H1 (cell line): ENCODE measurements around the gene TMEM181. TPM values are rescaled to one million over a fixed set of nuclear protein-coding genes. Genes with fewer than 3 reads are reported as not detected.
A peak's percentile ranks its signal among the peaks of the same experiment; 100 is the strongest.

ENCODE experiments used
- CTCF ChIA-PET: fragments of 300-600 bp; sonication (Branson Sonifier 250); formaldehyde crosslinking; loops from one replicate; lab custom pipeline; 2021; ENCODE audit not compliant: partially characterized antibody; lab: Charles Lee
- POLR2A ChIA-PET: fragments of 300-600 bp; sonication (Branson Sonifier 250); formaldehyde crosslinking; loops from one replicate; lab custom pipeline; 2021; ENCODE audit warnings: inconsistent platforms; ENCODE audit not compliant: partially characterized antibody; lab: Charles Lee
- DNase-seq, 2 experiments: peaks; one replicate each; pipeline versions ENCODE4 v3.0.0 to v3.0.0-alpha.2; 2010 to 2022; ENCODE audit warnings: low spot score in 2 of 2, low read depth in 1 of 2, mixed read lengths in 1 of 2
- FAIRE-seq: peaks from 2 replicates; lab custom pipeline; 2011; peaks lifted over from hg19 to GRCh38; lab: Jason Lieb, UNC
- H2AFZ ChIP-seq: 2 replicates; pipeline ENCODE4 v1.8.1; 2012; ENCODE audit warnings: low read length, inconsistent platforms
- H2AK5ac ChIP-seq: 2 replicates; pipeline ENCODE4 v1.6.1; 2013; ENCODE audit warnings: low read depth, low read length
- H2BK120ac ChIP-seq: replicated peaks from 2 replicates; pipeline ENCODE3; 2013; ENCODE audit warnings: low read depth, low read length, inconsistent platforms
- H2BK12ac ChIP-seq: 2 replicates; pipeline ENCODE4 v1.6.1; 2013; ENCODE audit warnings: low read depth, low read length
- H2BK15ac ChIP-seq: 2 replicates; pipeline ENCODE4 v1.6.1; 2013; ENCODE audit warnings: low read length
- H2BK20ac ChIP-seq: 2 replicates; pipeline ENCODE4 v1.6.1; 2013; ENCODE audit warnings: low read length
- H2BK5ac ChIP-seq: 2 replicates; pipeline ENCODE4 v1.6.1; 2013; ENCODE audit warnings: low read depth, low read length
- H3K14ac ChIP-seq: 2 replicates; pipeline ENCODE4 v1.6.1; 2013; ENCODE audit warnings: inconsistent platforms; ENCODE audit not compliant: insufficient read length
- H3K18ac ChIP-seq: 2 replicates; pipeline ENCODE4 v1.6.1; 2013; ENCODE audit warnings: low read length; ENCODE audit errors: extremely low read depth
- H3K23ac ChIP-seq: 2 replicates; pipeline ENCODE4 v1.6.1; 2013; ENCODE audit warnings: inconsistent platforms; ENCODE audit not compliant: insufficient read length
- H3K23me2 ChIP-seq: 2 replicates; pipeline ENCODE4 v1.6.1; 2013; ENCODE audit warnings: low read depth, low read length
- H3K27ac ChIP-seq: 2 replicates; pipeline ENCODE4 v1.6.1; 2011; ENCODE audit warnings: low read depth, low read length, inconsistent platforms
- H3K27me3 ChIP-seq, 4 experiments: replicated peaks in 1 of 4; 1 replicate in 1 of 4; 2 replicates in 3 of 4; pipeline versions ENCODE4 v1.6.1 to v1.8.1; 2011 to 2013; ENCODE audit warnings: low read length in 3 of 4, mild to moderate bottlenecking in 3 of 4, inconsistent platforms in 2 of 4, mixed read lengths in 2 of 4, moderate library complexity in 1 of 4; ENCODE audit not compliant: control insufficient read depth in 3 of 4, insufficient read depth in 3 of 4; ENCODE audit errors: extremely low read depth in 1 of 4
- H3K36me3 ChIP-seq, 4 experiments: 2 replicates each; pipeline versions ENCODE4 v1.6.1 to v1.8.1; 2011 to 2013; ENCODE audit warnings: mild to moderate bottlenecking in 4 of 4, low read length in 3 of 4, moderate library complexity in 2 of 4, control low read depth in 1 of 4, inconsistent platforms in 1 of 4; ENCODE audit not compliant: insufficient read depth in 4 of 4, control insufficient read depth in 2 of 4
- H3K4ac ChIP-seq: replicated peaks from 2 replicates; pipeline ENCODE3; 2013; ENCODE audit warnings: low read length, low read depth, mixed read lengths, inconsistent platforms; ENCODE audit not compliant: insufficient read length
- H3K4me1 ChIP-seq, 4 experiments: replicated peaks in 1 of 4; 1 replicate in 1 of 4; 2 replicates in 3 of 4; pipeline versions ENCODE4 v1.6.1 to v1.8.1; 2011 to 2013; ENCODE audit warnings: low read length in 3 of 4, inconsistent platforms in 2 of 4, mixed read lengths in 1 of 4; ENCODE audit not compliant: insufficient read depth in 4 of 4, control insufficient read depth in 3 of 4
- H3K4me2 ChIP-seq, 2 experiments: 2 replicates each; pipeline versions ENCODE4 v1.6.1 to v1.8.1; 2011 to 2013; ENCODE audit warnings: low read depth in 2 of 2, low read length in 2 of 2, control low read depth in 1 of 2, inconsistent platforms in 1 of 2, mild to moderate bottlenecking in 1 of 2; ENCODE audit not compliant: insufficient read depth in 1 of 2
- H3K4me3 ChIP-seq, 4 experiments: fragments of 200-600, 300-600 bp in 1 of 4; sonication (generic), shearing (Covaris generic), sonication (Bioruptor Twin) in 1 of 4; 2 replicates each; pipeline versions ENCODE4 v1.5.1 to v1.8.1; 2011 to 2016; ENCODE audit warnings: low read length in 4 of 4, low read depth in 3 of 4, control low read depth in 2 of 4, inconsistent platforms in 2 of 4, mild to moderate bottlenecking in 2 of 4, mixed read lengths in 1 of 4, moderate library complexity in 1 of 4; ENCODE audit not compliant: insufficient read depth in 2 of 4; ENCODE audit errors: extremely low read depth in 1 of 4
- H3K56ac ChIP-seq: replicated peaks from 2 replicates; pipeline ENCODE3; 2013; ENCODE audit warnings: low read depth, mild to moderate bottlenecking, mixed read lengths, low read length, inconsistent platforms; ENCODE audit not compliant: insufficient read length
- H3K79me1 ChIP-seq: 2 replicates; pipeline ENCODE4 v1.6.1; 2013; ENCODE audit warnings: low read depth, low read length, control low read depth
- H3K79me2 ChIP-seq, 2 experiments: 2 replicates each; pipeline versions ENCODE4 v1.6.1 to v1.8.1; 2012 to 2013; ENCODE audit warnings: low read length in 2 of 2, mild to moderate bottlenecking in 2 of 2, inconsistent platforms in 1 of 2; ENCODE audit not compliant: insufficient read depth in 2 of 2, control insufficient read depth in 1 of 2
- H3K9ac ChIP-seq, 4 experiments: replicated peaks in 1 of 4; 1 replicate in 1 of 4; 2 replicates in 3 of 4; pipeline versions ENCODE4 v1.6.1 to v1.8.1; 2011 to 2013; ENCODE audit warnings: low read depth in 3 of 4, low read length in 3 of 4, control low read depth in 2 of 4, mild to moderate bottlenecking in 2 of 4, moderate library complexity in 2 of 4, inconsistent platforms in 1 of 4; ENCODE audit errors: extremely low read depth in 1 of 4
- H3K9me3 ChIP-seq, 2 experiments: 2 replicates each; pipeline versions ENCODE4 v1.6.1 to v1.8.1; 2012 to 2013; ENCODE audit warnings: mild to moderate bottlenecking in 2 of 2, moderate library complexity in 2 of 2, control low read depth in 1 of 2, inconsistent platforms in 1 of 2, low read depth in 1 of 2, low read length in 1 of 2, mixed read lengths in 1 of 2; ENCODE audit not compliant: insufficient read depth in 2 of 2
- H4K20me1 ChIP-seq, 2 experiments: replicated peaks in 1 of 2; 2 replicates each; pipeline versions ENCODE3 to v1.8.1; 2011 to 2013; ENCODE audit warnings: inconsistent platforms in 2 of 2, low read length in 2 of 2, mild to moderate bottlenecking in 1 of 2; ENCODE audit not compliant: insufficient read depth in 2 of 2, control insufficient read depth in 1 of 2
- H4K5ac ChIP-seq: 2 replicates; pipeline ENCODE4 v1.6.1; 2013; ENCODE audit warnings: low read length, low read depth, mixed read lengths, inconsistent platforms; ENCODE audit not compliant: insufficient read length
- H4K8ac ChIP-seq: 2 replicates; pipeline ENCODE4 v1.8.0; 2013; ENCODE audit warnings: mild to moderate bottlenecking, moderate library complexity, low read length, inconsistent platforms; ENCODE audit not compliant: insufficient read depth; ENCODE audit errors: extremely low read depth
- H4K91ac ChIP-seq: replicated peaks from 2 replicates; pipeline ENCODE3; 2013; ENCODE audit warnings: low read length, mixed read lengths, inconsistent platforms; ENCODE audit not compliant: insufficient read length
- CHD1 ChIP-seq: IDR thresholded peaks from 2 replicates; pipeline ENCODE4 v1.6.1; 2012; ENCODE audit warnings: low read depth, low read length, improper control_type of control experiment
- CREB1 ChIP-seq: IDR thresholded peaks from 2 replicates; pipeline ENCODE4 v1.6.1; 2012; ENCODE audit warnings: inconsistent platforms
- KDM1A ChIP-seq: fragments of 200-600, 300-600 bp; sonication (generic); IDR thresholded peaks from 2 replicates; pipeline ENCODE4 v1.7.1; 2016; ENCODE audit warnings: mild to moderate bottlenecking, low read length, borderline replicate concordance
- KDM5A ChIP-seq: fragments of 200-600 bp; IDR thresholded peaks from 2 replicates; pipeline ENCODE4 v1.7.1; 2012; ENCODE audit warnings: mild to moderate bottlenecking, low read length, inconsistent platforms, mixed read lengths
- NANOG ChIP-seq: IDR thresholded peaks from 2 replicates; pipeline ENCODE4 v1.6.1; 2011; ENCODE audit warnings: low read length, low read depth, mild to moderate bottlenecking, inconsistent platforms; ENCODE audit not compliant: insufficient read depth, poor library complexity, severe bottlenecking
- RBBP5 ChIP-seq: IDR thresholded peaks from 2 replicates; pipeline ENCODE4 v1.7.1; 2012; ENCODE audit warnings: low read depth, mild to moderate bottlenecking, inconsistent platforms, low read length, moderate library complexity, borderline replicate concordance
- SAP30 ChIP-seq: fragments of 300-600 bp; sonication (generic); IDR thresholded peaks from 2 replicates; pipeline ENCODE4 v1.7.1; 2012; ENCODE audit warnings: low read length, moderate library complexity, mild to moderate bottlenecking, inconsistent platforms; ENCODE audit not compliant: insufficient read depth, insufficient replicate concordance
- SUZ12 ChIP-seq: fragments of 200-600 bp; sonication (generic); IDR thresholded peaks from 2 replicates; pipeline ENCODE4 v1.6.1; 2012; ENCODE audit warnings: mild to moderate bottlenecking, inconsistent platforms, low read length, moderate library complexity, mixed read lengths
- WGBS, 2 experiments: shearing (Covaris generic) in 1 of 2; methylation state at CpG; one replicate each; pipeline versions ENCODE4 v1.1.6 to v1.1.7; 2013 to 2015; ENCODE audit warnings: low lambda C conversion rate in 2 of 2, mixed read lengths in 2 of 2, inconsistent platforms in 1 of 2, low coverage in 1 of 2, missing lambda C conversion rate in 1 of 2; ENCODE audit not compliant: insufficient replicate concordance in 2 of 2, insufficient coverage in 1 of 2, insufficient read length in 1 of 2; ENCODE audit errors: extremely low coverage in 1 of 2, missing lambda C conversion rate in 1 of 2; 5-methylcytosine and 5-hydroxymethylcytosine counted together
- polyA plus RNA-seq, 7 experiments: library from polyadenylated mRNA; depleted of rRNA in 3 of 7; stranded (reverse) in 5 of 7; unstranded in 2 of 7; fragments of >200 nt in 5 of 7; fragments of 200-250 nt in 2 of 7; gene quantifications; 1 replicate in 5 of 7; 2 replicates in 1 of 7; 4 replicates in 1 of 7; pipeline versions ENCODE4 v1.2.1 to v1.2.3, GENCODE V29; 2011 to 2013; ENCODE audit warnings: missing spikeins in 2 of 7, mixed read lengths in 2 of 7
- total RNA-seq: library from RNA; stranded (reverse); fragmentation: NEBNext Ultra II Directional; extraction: Animal tissue kit (Norgen Biotek cat#: 25700); gene quantifications from 2 replicates; pipeline ENCODE4 v1.2.1, GENCODE V29; 2021
- TF ChIP-seq, protein P1 (sequence below): IDR thresholded peaks from 2 replicates; pipeline ENCODE4 v1.6.1; 2011; ENCODE audit warnings: low read depth, mild to moderate bottlenecking, low read length; ENCODE audit not compliant: insufficient read depth

The TMEM181 gene
- total and polyA plus RNA-seq, 2 of the 8 experiments (the other 6 are each of a cell fraction or from before 2014, with no cell fraction given), result 8.6 to 19.0 TPM

DNA sequence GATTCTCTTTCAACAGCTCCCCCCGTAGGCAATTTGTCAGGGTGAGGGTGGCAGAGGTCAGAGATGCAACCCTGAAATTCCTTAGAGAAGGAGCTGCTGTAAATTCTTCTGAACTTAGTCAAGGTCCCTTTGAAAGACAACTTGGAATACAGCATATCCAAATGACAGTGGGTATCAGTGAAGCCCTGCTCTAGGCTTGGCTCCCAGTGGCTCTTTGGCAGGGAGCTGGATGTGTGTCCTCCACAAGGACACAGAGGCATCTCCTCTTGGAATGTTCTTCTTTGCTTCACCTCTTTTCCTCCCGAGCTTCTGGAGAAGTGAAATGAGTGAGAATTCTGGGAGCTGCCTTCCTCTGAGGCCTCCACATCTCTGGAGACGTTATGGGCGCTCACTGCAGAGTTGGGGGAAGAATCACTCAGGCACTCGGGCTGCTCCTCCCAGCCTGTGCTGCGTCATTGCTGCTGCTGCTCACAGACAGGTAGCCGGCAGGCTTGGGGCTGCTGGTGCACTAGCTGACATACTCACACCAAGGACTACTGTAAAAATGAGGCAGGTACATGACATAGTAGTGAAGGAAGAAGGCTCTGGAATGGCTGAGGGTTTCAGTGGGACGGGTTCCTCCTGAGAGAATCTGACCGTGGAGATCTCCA, 50.6 kb downstream of the TMEM181 start:
- H3K79me1 ChIP-seq, result no peaks in the 10 kb centered on the region; the same call in 1 of the 2 replicates
- no peak overlapping the region for H2BK20ac ChIP-seq
- TF ChIP-seq SUZ12, result no peak
- TF ChIP-seq KDM5A, result no peak
- no peak for TF ChIP-seq SAP30
- no peak for TF ChIP-seq CHD1
- TF ChIP-seq, protein P1, sequence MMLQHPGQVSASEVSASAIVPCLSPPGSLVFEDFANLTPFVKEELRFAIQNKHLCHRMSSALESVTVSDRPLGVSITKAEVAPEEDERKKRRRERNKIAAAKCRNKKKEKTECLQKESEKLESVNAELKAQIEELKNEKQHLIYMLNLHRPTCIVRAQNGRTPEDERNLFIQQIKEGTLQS, result no peak
- TF ChIP-seq CREB1, result no peak
- no peak for TF ChIP-seq KDM1A
- no peak for TF ChIP-seq NANOG
- TF ChIP-seq RBBP5, result no peak
- peak overlapping the region; percentile 99; the same call in 1 of the 2 replicates for H2BK12ac ChIP-seq
- no peak overlapping the region for H4K91ac ChIP-seq
- H3K4me1 ChIP-seq, result peaks cover 7 to 15% (median 10%) of the 10 kb centered on the region in 4 experiments; a peak in 5 of 7 replicates
- no peak overlapping the region for H2AFZ ChIP-seq
- ChIA-PET POLR2A (interaction anchor here (1.0 to 2.2 kb wide), 7 partner anchors 10 to 73 kb away, joined by 3 to 13 read pairs (median 4); partner anchors contain the start of gene DYNLT1), CTCF (interaction anchor here (0.9 to 2.8 kb wide), 5 partner anchors 10 to 396 kb away, joined by 3 to 11 read pairs (median 5); no protein-coding TSS in a partner anchor)
- no peak overlapping the region for H3K9ac ChIP-seq
- WGBS, 2 experiments, result 90% methylated on average over 9 of the region's 9 CpGs; no CpG with 5 or more reads in 1 of the 2 experiments
- peaks cover 0 to 6% of the 10 kb centered on the region in 2 experiments; a peak in 1 of 4 replicates for H3K79me2 ChIP-seq
- peaks cover 0 to 2% of the 10 kb centered on the region in 2 experiments for H4K20me1 ChIP-seq
- no peak overlapping the region for H3K4me3 ChIP-seq
- H3K14ac ChIP-seq, result no peak overlapping the region
- H3K36me3 ChIP-seq, result peaks cover 17 to 45% (median 33%) of the 10 kb centered on the region in 4 experiments
- H4K8ac ChIP-seq, result no peak overlapping the region
- no peak overlapping the region; the same call in 1 of the 2 replicates for H2BK5ac ChIP-seq
- no peak for DNase-seq
- H2BK120ac ChIP-seq, result no peak overlapping the region
- H3K23ac ChIP-seq, result no peak overlapping the region
- no peak overlapping the region for H3K56ac ChIP-seq
- no peak overlapping the region for H3K4ac ChIP-seq
- H2AK5ac ChIP-seq, result no peak overlapping the region
- no peak overlapping the region for H4K5ac ChIP-seq
- H3K18ac ChIP-seq, result no peak overlapping the region
- peak overlapping the region; percentile 86; the same call in 1 of the 2 replicates for H3K27ac ChIP-seq
- no peaks in the 10 kb centered on the region for H3K23me2 ChIP-seq
- H2BK15ac ChIP-seq, result no peak overlapping the region
- peak overlapping the region in 1 of 2 experiments; percentile 94; a peak in 1 of 4 replicates for H3K4me2 ChIP-seq
- no peak for FAIRE-seq
- H3K27me3 ChIP-seq, result no peaks in the 10 kb centered on the region
- no peaks in the 10 kb centered on the region for H3K9me3 ChIP-seq
